ENCODE measurements around the gene MLPH.

DNA sequence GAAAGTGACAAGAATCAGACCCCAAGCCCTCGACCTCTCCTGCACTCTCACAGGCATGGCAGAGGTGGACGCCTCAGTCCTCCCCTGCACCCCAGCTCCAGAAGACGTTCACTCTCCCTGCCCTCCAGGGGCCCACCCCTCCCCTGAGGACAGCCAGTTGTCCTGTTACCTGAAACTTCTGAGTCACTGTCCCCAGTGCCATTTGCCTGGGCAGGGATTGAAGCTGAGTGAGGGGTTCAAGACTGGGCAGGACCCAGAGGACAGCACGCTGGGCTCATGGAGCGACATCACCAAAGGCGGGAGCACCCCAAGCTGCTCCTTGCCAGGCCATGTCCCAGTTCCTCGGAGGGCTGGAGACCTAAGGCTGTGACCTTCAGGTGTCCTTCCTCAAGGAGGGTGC lies 38.9 kb upstream of the MLPH start:
- TF ChIP-seq YY1 (IDR thresholded peaks at IDR 0.05; ENCODE audit: insufficient read depth, insufficient replicate concordance, low read depth, low read length) = no peak
- TF ChIP-seq ZNF382 (CRISPR knock-in tag; IDR thresholded peaks at IDR 0.05; ENCODE audit: borderline replicate concordance) = no peak
- no peak for TF ChIP-seq ZNF260 (CRISPR knock-in tag; IDR thresholded peaks at IDR 0.05; ENCODE audit: borderline replicate concordance, low read depth)
- no peak for TF ChIP-seq JUN (CRISPR knock-in tag; IDR thresholded peaks at IDR 0.05)
- TF ChIP-seq SMAD3 (CRISPR knock-in tag; IDR thresholded peaks at IDR 0.05) = no peak
- no peak for TF ChIP-seq BCL6 (CRISPR knock-in tag; IDR thresholded peaks at IDR 0.05)
- TF ChIP-seq HNRNPH1 (optimal IDR thresholded peaks at IDR 0.05; ENCODE audit: low read depth, low read length) = no peak
- TF ChIP-seq EZH2 (conservative IDR thresholded peaks at IDR 0.05; ENCODE audit: low read depth, low read length) = no peak
- TF ChIP-seq, protein P1, sequence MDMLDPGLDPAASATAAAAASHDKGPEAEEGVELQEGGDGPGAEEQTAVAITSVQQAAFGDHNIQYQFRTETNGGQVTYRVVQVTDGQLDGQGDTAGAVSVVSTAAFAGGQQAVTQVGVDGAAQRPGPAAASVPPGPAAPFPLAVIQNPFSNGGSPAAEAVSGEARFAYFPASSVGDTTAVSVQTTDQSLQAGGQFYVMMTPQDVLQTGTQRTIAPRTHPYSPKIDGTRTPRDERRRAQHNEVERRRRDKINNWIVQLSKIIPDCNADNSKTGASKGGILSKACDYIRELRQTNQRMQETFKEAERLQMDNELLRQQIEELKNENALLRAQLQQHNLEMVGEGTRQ (IDR thresholded peaks at IDR 0.05; ENCODE audit: low read depth, low read length) = no peak
- TF ChIP-seq, protein P1 (CRISPR knock-in tag; IDR thresholded peaks at IDR 0.05; ENCODE audit: borderline replicate concordance) = no peak
- no peak for TF ChIP-seq PCBP1 (IDR thresholded peaks at IDR 0.05; ENCODE audit: borderline replicate concordance, low read depth, low read length)
